Endothelial cell of umbilical vein (primary cell): Measurements from ENCODE around the gene PLD1. TPM values are rescaled to one million over a fixed set of nuclear protein-coding genes. Genes with fewer than 3 reads are reported as not detected.

Experiments used
- BruUV-seq: library from RNA; stranded (reverse); fragments of 400-500 nt; replicated peaks from 2 replicates; lab custom pipeline; 2021; lab: Mats Ljungman, UMichigan
- CTCF ChIA-PET: fragments of 300-600, 350-600 bp; sonication (Branson Sonifier 250); formaldehyde crosslinking; loops from one replicate; lab custom pipeline; 2021; ENCODE audit warnings: antibody characterized with exemption, inconsistent platforms; lab: Charles Lee
- POLR2A ChIA-PET: fragments of 300-600, 350-600 bp; sonication (Branson Sonifier 250); formaldehyde crosslinking; loops from one replicate; lab custom pipeline; 2021; ENCODE audit warnings: antibody characterized with exemption, inconsistent platforms; lab: Charles Lee
- DNase-seq: peaks from one replicate; pipeline ENCODE4 v3.0.0-alpha.2; 2011; ENCODE audit warnings: low read depth, low spot score
- FAIRE-seq: peaks from 2 replicates; lab custom pipeline; 2011; peaks lifted over from hg19 to GRCh38; lab: Jason Lieb, UNC
- H2AFZ ChIP-seq: 2 replicates; pipeline ENCODE4 v1.6.0; 2012; ENCODE audit warnings: low read depth, low read length, control low read depth, inconsistent platforms
- H3K27ac ChIP-seq: 2 replicates; pipeline ENCODE4 v1.5.1; 2011; ENCODE audit warnings: low read depth, mild to moderate bottlenecking, control low read depth, low read length, moderate library complexity; ENCODE audit not compliant: insufficient read depth
- H3K27me3 ChIP-seq, 2 experiments: 2 replicates each; pipeline versions ENCODE4 v1.6.0 to v1.6.1; 2011; ENCODE audit warnings: low read length in 2 of 2, mixed read lengths in 1 of 2; ENCODE audit not compliant: control insufficient read depth in 2 of 2, insufficient read depth in 2 of 2
- H3K36me3 ChIP-seq, 2 experiments: 2 replicates in 1 of 2; 3 replicates in 1 of 2; pipeline ENCODE4 v1.5.1; 2011; ENCODE audit warnings: low read length in 2 of 2, mild to moderate bottlenecking in 1 of 2, moderate library complexity in 1 of 2; ENCODE audit not compliant: control insufficient read depth in 2 of 2, insufficient read depth in 2 of 2; ENCODE audit errors: extremely low read depth in 1 of 2
- H3K4me1 ChIP-seq: 3 replicates; pipeline ENCODE4 v1.5.1; 2011; ENCODE audit warnings: mild to moderate bottlenecking, low read length; ENCODE audit not compliant: control insufficient read depth, insufficient read depth; ENCODE audit errors: extremely low read depth
- H3K4me2 ChIP-seq: 2 replicates; pipeline ENCODE4 v1.6.1; 2011; ENCODE audit warnings: low read length, control low read depth, mixed read lengths; ENCODE audit not compliant: insufficient read depth
- H3K4me3 ChIP-seq, 3 experiments: fragments of 200-600 bp in 1 of 3; sonication (generic), shearing (Covaris generic) in 1 of 3; replicated peaks in 1 of 3; 2 replicates each; pipeline ENCODE4 v1.5.1; 2011 to 2016; ENCODE audit warnings: control low read depth in 3 of 3, low read length in 3 of 3, mild to moderate bottlenecking in 2 of 3, inconsistent platforms in 1 of 3, low read depth in 1 of 3, moderate library complexity in 1 of 3; ENCODE audit not compliant: insufficient read depth in 1 of 3
- H3K79me2 ChIP-seq: 2 replicates; pipeline ENCODE4 v1.6.0; 2012; ENCODE audit warnings: low read length, inconsistent platforms; ENCODE audit not compliant: control insufficient read depth, insufficient read depth
- H3K9ac ChIP-seq: replicated peaks from 2 replicates; pipeline ENCODE3; 2011; ENCODE audit warnings: low read length, control low read depth; ENCODE audit not compliant: insufficient read depth; ENCODE audit errors: extremely low read depth
- H3K9me1 ChIP-seq: replicated peaks from 3 replicates; pipeline ENCODE4 v1.6.0; 2011; ENCODE audit warnings: mild to moderate bottlenecking, low read length; ENCODE audit not compliant: control insufficient read depth, insufficient read depth; ENCODE audit errors: extremely low read depth
- H3K9me3 ChIP-seq: replicated peaks from 2 replicates; pipeline ENCODE4 v1.5.1; 2012; ENCODE audit warnings: low read length, inconsistent platforms; ENCODE audit not compliant: control insufficient read depth, insufficient read depth
- H4K20me1 ChIP-seq: replicated peaks from 2 replicates; pipeline ENCODE3; 2011; ENCODE audit warnings: mild to moderate bottlenecking, low read length; ENCODE audit not compliant: control insufficient read depth, insufficient read depth; ENCODE audit errors: extremely low read depth
- EZH2 ChIP-seq: IDR thresholded peaks from 2 replicates; pipeline ENCODE4 v1.6.1; 2012; ENCODE audit warnings: borderline replicate concordance, low read depth, mild to moderate bottlenecking, moderate library complexity, low read length, inconsistent platforms; ENCODE audit not compliant: severe bottlenecking
- FOS ChIP-seq: IDR thresholded peaks from 2 replicates; pipeline ENCODE4 v1.6.1; 2011; ENCODE audit warnings: mild to moderate bottlenecking, low read length, moderate library complexity, borderline replicate concordance; ENCODE audit not compliant: insufficient read depth
- GATA2 ChIP-seq: IDR thresholded peaks from 2 replicates; pipeline ENCODE4 v1.7.0; 2011; ENCODE audit warnings: low read depth, mild to moderate bottlenecking, moderate library complexity, mixed read lengths, low read length; ENCODE audit not compliant: insufficient read length, insufficient read depth
- JUN ChIP-seq: IDR thresholded peaks from 2 replicates; pipeline ENCODE4 v1.6.1; 2011; ENCODE audit warnings: borderline replicate concordance, low read depth; ENCODE audit not compliant: insufficient read length, insufficient read depth
- MYC ChIP-seq: IDR thresholded peaks from one replicate; pipeline ENCODE4 v1.6.1; 2011; ENCODE audit warnings: mild to moderate bottlenecking, low read depth, low read length
- POLR2A ChIP-seq: IDR thresholded peaks from 2 replicates; pipeline ENCODE4 v1.6.1; 2012; ENCODE audit warnings: low read depth, mild to moderate bottlenecking, control low read depth, low read length
- POLR2AphosphoS5 ChIP-seq: IDR thresholded peaks from 2 replicates; pipeline ENCODE4 v1.6.1; 2012; ENCODE audit warnings: low read depth, mild to moderate bottlenecking, control low read depth, low read length, moderate library complexity; ENCODE audit not compliant: insufficient read depth
- dilution Hi-C: fragments of 300-500 bp; cut with MboI; formaldehyde crosslinking; loops from one replicate; pipeline ENCODE4 v1.15.0; 2019; ENCODE audit warnings: low sequenced_read_pairs; ENCODE audit not compliant: extremely low pct_ligation_motif_present
- intact Hi-C: fragments of 100-400 bp; cut with micrococcal nuclease; formaldehyde crosslinking; loops from one replicate; pipeline ENCODE4 v1.10.0; 2022
- polyA plus RNA-seq, 4 experiments: library from polyadenylated mRNA; depleted of rRNA in 3 of 4; stranded (reverse) in 3 of 4; unstranded in 1 of 4; fragments of >200 nt; gene quantifications; 2 replicates each; pipeline versions ENCODE4 v1.2.1 to v1.2.3, GENCODE V29; 2011 to 2012; ENCODE audit warnings: missing spikeins in 1 of 4
- total RNA-seq: library from RNA; stranded (reverse); gene quantifications from 2 replicates; pipeline ENCODE4 v1.2.3, GENCODE V29; 2021
- TF ChIP-seq, protein P1 (sequence below), 2 donors: IDR thresholded peaks; 1 replicate in 1 of 2; 2 replicates in 1 of 2; pipeline ENCODE4 v1.5.1; 2011; ENCODE audit warnings: low read length in 2 of 2, mild to moderate bottlenecking in 2 of 2, moderate library complexity in 2 of 2, control low read depth in 1 of 2, inconsistent platforms in 1 of 2, low read depth in 1 of 2; ENCODE audit not compliant: insufficient read depth in 1 of 2; ENCODE audit errors: extremely low read depth in 1 of 2
- TF ChIP-seq, protein P2 (sequence below): IDR thresholded peaks from 2 replicates; pipeline ENCODE4 v1.6.1; 2011; ENCODE audit not compliant: insufficient read depth, insufficient read length

The PLD1 gene
- total and polyA plus RNA-seq, 2 donors (not counting 3 experiments of a cell fraction or from before 2014, with no cell fraction given) = 42.0 to 108 TPM

DNA sequence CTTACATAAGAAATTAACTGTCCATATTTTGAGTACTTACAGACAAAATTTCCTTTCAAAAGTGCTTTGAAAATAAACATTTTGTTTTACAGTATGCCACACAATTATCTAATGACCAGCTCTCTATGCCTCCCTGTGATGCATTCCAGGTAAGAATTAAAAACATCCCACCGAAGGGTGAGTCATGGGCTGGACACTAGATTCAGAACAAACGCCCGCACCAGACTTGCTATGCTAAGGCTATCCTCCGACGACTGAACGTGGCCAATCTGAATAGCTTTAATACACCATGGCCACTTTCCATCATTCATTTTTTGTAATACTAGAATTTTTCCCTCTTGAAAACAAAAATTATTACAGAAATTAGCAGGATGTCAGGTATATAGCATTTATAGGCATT is 210.3 kb downstream of the PLD1 start:
- no TSS peak for BruUV-seq
- ChIA-PET POLR2A (no interaction called here), CTCF (interaction anchor here (0.7 kb wide), 1 partner anchor 14 kb away, joined by 3 read pairs; no protein-coding TSS in a partner anchor)
- intact Hi-C loops (no loop called here), dilution Hi-C loops (no loop called here)
- no peaks in the 10 kb centered on the region for H3K9me1 ChIP-seq
- H3K4me2 ChIP-seq = no peak overlapping the region
- H3K27me3 ChIP-seq = no peaks in the 10 kb centered on the region
- no peak overlapping the region for H3K9ac ChIP-seq
- H3K79me2 ChIP-seq = no peaks in the 10 kb centered on the region
- DNase-seq (no peak), FAIRE-seq (no peak)
- H3K4me1 ChIP-seq = no peaks in the 10 kb centered on the region
- H3K4me3 ChIP-seq = no peak overlapping the region
- no peaks in the 10 kb centered on the region for H4K20me1 ChIP-seq
- H3K27ac ChIP-seq = no peak overlapping the region
- no peak overlapping the region for H2AFZ ChIP-seq
- H3K9me3 ChIP-seq = no peaks in the 10 kb centered on the region
- TF ChIP-seq POLR2A = no peak
- TF ChIP-seq EZH2 = no peak
- TF ChIP-seq, protein P1, sequence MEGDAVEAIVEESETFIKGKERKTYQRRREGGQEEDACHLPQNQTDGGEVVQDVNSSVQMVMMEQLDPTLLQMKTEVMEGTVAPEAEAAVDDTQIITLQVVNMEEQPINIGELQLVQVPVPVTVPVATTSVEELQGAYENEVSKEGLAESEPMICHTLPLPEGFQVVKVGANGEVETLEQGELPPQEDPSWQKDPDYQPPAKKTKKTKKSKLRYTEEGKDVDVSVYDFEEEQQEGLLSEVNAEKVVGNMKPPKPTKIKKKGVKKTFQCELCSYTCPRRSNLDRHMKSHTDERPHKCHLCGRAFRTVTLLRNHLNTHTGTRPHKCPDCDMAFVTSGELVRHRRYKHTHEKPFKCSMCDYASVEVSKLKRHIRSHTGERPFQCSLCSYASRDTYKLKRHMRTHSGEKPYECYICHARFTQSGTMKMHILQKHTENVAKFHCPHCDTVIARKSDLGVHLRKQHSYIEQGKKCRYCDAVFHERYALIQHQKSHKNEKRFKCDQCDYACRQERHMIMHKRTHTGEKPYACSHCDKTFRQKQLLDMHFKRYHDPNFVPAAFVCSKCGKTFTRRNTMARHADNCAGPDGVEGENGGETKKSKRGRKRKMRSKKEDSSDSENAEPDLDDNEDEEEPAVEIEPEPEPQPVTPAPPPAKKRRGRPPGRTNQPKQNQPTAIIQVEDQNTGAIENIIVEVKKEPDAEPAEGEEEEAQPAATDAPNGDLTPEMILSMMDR (IDR thresholded peaks at IDR 0.05; ENCODE audit: extremely low read depth in 1 of 2, insufficient read depth in 1 of 2, low read depth in 1 of 2, low read length in 2 of 2) = no peak
- no peak for TF ChIP-seq FOS
- no peak for TF ChIP-seq GATA2
- no peak for TF ChIP-seq POLR2AphosphoS5
- TF ChIP-seq, protein P2, sequence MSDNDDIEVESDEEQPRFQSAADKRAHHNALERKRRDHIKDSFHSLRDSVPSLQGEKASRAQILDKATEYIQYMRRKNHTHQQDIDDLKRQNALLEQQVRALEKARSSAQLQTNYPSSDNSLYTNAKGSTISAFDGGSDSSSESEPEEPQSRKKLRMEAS = no peak
- no peak for TF ChIP-seq JUN
- no peak for TF ChIP-seq MYC
- peaks cover 0 to 18% of the 10 kb centered on the region in 2 experiments for H3K36me3 ChIP-seq
